Breast epithelium (tissue), 4 donors: ENCODE data around the gene CEP120. TPM values are rescaled to one million over a fixed set of nuclear protein-coding genes. Genes with fewer than 3 reads are reported as not detected.

Source experiments
- DNase-seq, 2 donors: peaks; one replicate each; pipeline ENCODE4 v3.0.0-alpha.2; 2019; ENCODE audit warnings: low spot score in 2 of 2
- H3K27ac ChIP-seq, 2 donors: fragments of 200-600 bp; sonication (generic) in 1 of 2; one replicate each; pipeline ENCODE4 v1.5.1; 2016 to 2019; ENCODE audit warnings: mild to moderate bottlenecking in 1 of 2
- H3K27me3 ChIP-seq, 2 donors: fragments of 200-600 bp; sonication (generic) in 1 of 2; one replicate each; pipeline versions ENCODE4 v1.5.1 to v1.6.0; 2017 to 2019; ENCODE audit warnings: control low read depth in 1 of 2, mild to moderate bottlenecking in 1 of 2
- H3K36me3 ChIP-seq: fragments of 200-600 bp; one replicate; pipeline ENCODE4 v1.5.1; 2019
- H3K4me1 ChIP-seq, 2 donors: fragments of 200-600 bp; sonication (generic); one replicate each; pipeline ENCODE4 v1.5.1; 2016 to 2019; ENCODE audit warnings: control low read depth in 1 of 2
- H3K4me3 ChIP-seq, 3 donors: fragments of 200-600 bp; sonication (generic); 1 replicate in 2 of 3; 2 replicates in 1 of 3; pipeline ENCODE4 v1.5.1; 2016 to 2019; ENCODE audit warnings: mild to moderate bottlenecking in 3 of 3, moderate library complexity in 2 of 3
- H3K9me3 ChIP-seq, 2 donors: fragments of 200-600 bp; sonication (generic) in 1 of 2; one replicate each; pipeline ENCODE4 v1.5.1; 2016 to 2019; ENCODE audit warnings: control low read depth in 1 of 2
- POLR2A ChIP-seq: fragments of 450-650 bp; IDR thresholded peaks from one replicate; pipeline ENCODE4 v1.6.1; 2016; ENCODE audit warnings: antibody characterized with exemption, mild to moderate bottlenecking, moderate library complexity
- POLR2AphosphoS5 ChIP-seq, 3 donors: sonication (generic); formaldehyde crosslinking; IDR thresholded peaks; one replicate each; pipeline ENCODE4 v1.6.1; 2017; ENCODE audit warnings: antibody characterized with exemption in 3 of 3
- intact Hi-C: fragments of 100-400 bp; cut with DNase I; formaldehyde crosslinking; loops from one replicate; pipeline ENCODE4 v1.15.1; 2023; ENCODE audit warnings: low total_unique reads
- total RNA-seq, 3 donors: library from RNA; depleted of rRNA; stranded (reverse); fragments of >200 nt; gene quantifications; one replicate each; pipeline ENCODE4 v1.1.0, GENCODE V29; 2016
- TF ChIP-seq, protein P1 (sequence below), 3 donors: fragments of 450-650 bp; IDR thresholded peaks; one replicate each; pipeline ENCODE4 v1.5.1; 2016 to 2017; ENCODE audit warnings: antibody characterized with exemption in 3 of 3, mild to moderate bottlenecking in 3 of 3, moderate library complexity in 3 of 3

Gene CEP120
- total RNA-seq, 3 donors from 2014 or later: 18.7 to 30.7 (median 23.3) TPM

DNA sequence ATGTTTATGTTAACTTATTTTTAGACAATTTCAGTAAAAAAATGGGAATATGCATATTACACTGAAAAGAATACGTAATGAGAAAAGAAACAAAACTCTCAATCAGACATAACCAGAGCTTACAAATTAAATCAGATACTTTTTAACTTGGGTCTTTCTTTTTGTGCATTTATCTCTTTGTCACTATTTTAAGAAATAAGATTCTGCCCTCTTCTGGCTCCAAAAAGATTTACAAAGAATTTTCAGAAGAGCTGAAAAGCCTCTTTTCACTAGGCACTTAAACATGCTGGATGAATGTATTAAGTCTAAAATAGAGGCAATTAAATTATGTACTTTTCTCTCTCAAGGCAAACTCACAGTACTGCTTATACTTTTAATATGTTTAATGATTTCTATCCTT lies 55.5 kb downstream of the CEP120 start:
- Histone ChIP-seq H3K4me3 (no peak overlapping the region), H3K4me1 (no peaks in the 10 kb centered on the region), H3K9me3 (no peaks in the 10 kb centered on the region), H3K27ac (no peak overlapping the region), H3K36me3 (no peaks in the 10 kb centered on the region), H3K27me3 (no peaks in the 10 kb centered on the region)
- TF ChIP-seq, protein P1, sequence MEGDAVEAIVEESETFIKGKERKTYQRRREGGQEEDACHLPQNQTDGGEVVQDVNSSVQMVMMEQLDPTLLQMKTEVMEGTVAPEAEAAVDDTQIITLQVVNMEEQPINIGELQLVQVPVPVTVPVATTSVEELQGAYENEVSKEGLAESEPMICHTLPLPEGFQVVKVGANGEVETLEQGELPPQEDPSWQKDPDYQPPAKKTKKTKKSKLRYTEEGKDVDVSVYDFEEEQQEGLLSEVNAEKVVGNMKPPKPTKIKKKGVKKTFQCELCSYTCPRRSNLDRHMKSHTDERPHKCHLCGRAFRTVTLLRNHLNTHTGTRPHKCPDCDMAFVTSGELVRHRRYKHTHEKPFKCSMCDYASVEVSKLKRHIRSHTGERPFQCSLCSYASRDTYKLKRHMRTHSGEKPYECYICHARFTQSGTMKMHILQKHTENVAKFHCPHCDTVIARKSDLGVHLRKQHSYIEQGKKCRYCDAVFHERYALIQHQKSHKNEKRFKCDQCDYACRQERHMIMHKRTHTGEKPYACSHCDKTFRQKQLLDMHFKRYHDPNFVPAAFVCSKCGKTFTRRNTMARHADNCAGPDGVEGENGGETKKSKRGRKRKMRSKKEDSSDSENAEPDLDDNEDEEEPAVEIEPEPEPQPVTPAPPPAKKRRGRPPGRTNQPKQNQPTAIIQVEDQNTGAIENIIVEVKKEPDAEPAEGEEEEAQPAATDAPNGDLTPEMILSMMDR (IDR thresholded peaks at IDR 0.05): no peak
- TF ChIP-seq POLR2AphosphoS5 (IDR thresholded peaks at IDR 0.05) (no peak), POLR2A (no peak)
- no peak for DNase-seq
- intact Hi-C loops: no loop called here

DNA sequence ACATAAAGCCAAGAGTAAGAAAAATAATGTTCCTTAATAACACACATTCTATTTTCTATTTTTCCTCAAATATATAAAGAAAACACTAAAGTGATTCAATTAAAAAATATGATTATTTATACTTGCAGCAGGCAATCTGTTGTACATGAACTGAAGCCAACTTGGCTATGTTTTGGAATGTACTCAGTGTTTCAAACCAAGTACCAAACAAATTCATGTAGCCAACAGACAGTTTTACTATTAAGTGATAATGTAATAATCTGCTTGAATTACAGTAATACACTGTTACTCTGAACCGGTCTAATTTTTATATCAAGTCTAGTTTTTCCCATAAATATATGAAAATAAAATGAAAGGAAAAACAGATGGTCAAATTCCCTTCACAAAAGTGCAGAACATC lies 58.0 kb downstream of the CEP120 start:
- Histone ChIP-seq H3K27me3 (no peaks in the 10 kb centered on the region), H3K27ac (no peak overlapping the region), H3K36me3 (peaks cover 8% of the 10 kb centered on the region), H3K9me3 (no peaks in the 10 kb centered on the region), H3K4me1 (no peaks in the 10 kb centered on the region), H3K4me3 (no peak overlapping the region)
- no peak for DNase-seq
- intact Hi-C loops: no loop called here
- TF ChIP-seq, protein P1 (IDR thresholded peaks at IDR 0.05): no peak
- no peak for TF ChIP-seq POLR2AphosphoS5 (IDR thresholded peaks at IDR 0.05)
- no peak for TF ChIP-seq POLR2A

DNA sequence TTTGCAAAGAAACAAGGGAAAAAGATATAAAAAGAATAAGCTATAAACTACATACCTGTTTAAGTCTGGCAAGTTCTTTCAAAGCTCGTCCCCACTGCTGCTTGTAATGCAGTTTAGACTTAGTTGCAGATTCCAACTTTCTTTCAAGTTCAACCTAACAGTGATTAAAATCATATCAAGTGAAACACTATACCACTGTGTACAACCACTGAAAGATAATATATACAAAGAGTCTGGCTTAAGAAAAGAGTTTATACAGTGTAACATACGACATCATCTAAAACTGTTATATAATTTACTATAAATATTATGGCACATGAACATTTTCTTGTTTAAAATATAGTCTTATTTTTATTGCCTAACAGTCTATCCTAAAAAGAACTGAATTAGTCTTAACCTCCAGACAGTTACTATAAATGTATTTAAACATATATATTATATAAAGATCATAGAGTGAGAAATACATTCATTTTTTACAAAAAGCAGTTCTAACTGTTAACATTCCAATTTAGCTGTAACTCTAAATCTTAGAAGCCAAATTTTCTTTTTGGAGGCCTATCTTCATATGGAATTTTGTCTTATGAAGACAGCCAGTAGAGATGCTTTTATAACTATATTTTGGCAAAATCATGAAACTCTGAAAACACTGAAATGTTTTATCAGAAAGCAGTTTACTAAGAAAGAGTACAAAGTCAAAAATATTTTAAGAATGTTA lies 58.6 kb downstream of the CEP120 start:
- no peaks in the 10 kb centered on the region for H3K9me3 ChIP-seq
- no peak overlapping the region for H3K4me3 ChIP-seq
- no peak for DNase-seq
- H3K27ac ChIP-seq: no peak overlapping the region
- peaks cover 8% of the 10 kb centered on the region for H3K36me3 ChIP-seq
- intact Hi-C loops: no loop called here
- H3K27me3 ChIP-seq: no peaks in the 10 kb centered on the region
- no peak for TF ChIP-seq POLR2A
- TF ChIP-seq, protein P1 (IDR thresholded peaks at IDR 0.05): no peak
- no peak for TF ChIP-seq POLR2AphosphoS5 (IDR thresholded peaks at IDR 0.05)
- H3K4me1 ChIP-seq: no peaks in the 10 kb centered on the region

DNA sequence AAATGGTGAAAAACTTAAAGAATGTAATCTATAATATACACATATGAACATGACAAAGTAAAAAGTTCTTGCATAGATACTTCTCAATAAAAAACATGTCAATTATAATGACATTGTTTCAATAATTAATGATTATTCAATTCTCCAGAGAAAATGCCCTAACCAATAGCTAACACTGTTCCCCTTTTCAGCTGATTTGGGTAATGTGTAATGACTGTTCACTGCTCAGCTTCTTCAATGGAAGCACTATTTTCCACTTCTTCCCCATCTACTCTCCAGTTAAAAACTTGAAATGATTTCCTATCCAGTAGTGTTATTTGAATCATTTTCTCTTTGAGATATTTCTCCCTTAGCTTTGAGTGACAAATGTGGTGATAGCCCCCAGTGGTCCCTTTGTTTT lies 62.3 kb downstream of the CEP120 start:
- no peaks in the 10 kb centered on the region for H3K9me3 ChIP-seq
- no peaks in the 10 kb centered on the region for H3K4me1 ChIP-seq
- no peaks in the 10 kb centered on the region for H3K27me3 ChIP-seq
- H3K4me3 ChIP-seq: no peak overlapping the region
- peaks cover 8% of the 10 kb centered on the region for H3K36me3 ChIP-seq
- TF ChIP-seq, protein P1 (IDR thresholded peaks at IDR 0.05): no peak
- TF ChIP-seq POLR2A (no peak), POLR2AphosphoS5 (IDR thresholded peaks at IDR 0.05) (no peak)
- no peak overlapping the region for H3K27ac ChIP-seq
- intact Hi-C loops: no loop called here
- no peak for DNase-seq

DNA sequence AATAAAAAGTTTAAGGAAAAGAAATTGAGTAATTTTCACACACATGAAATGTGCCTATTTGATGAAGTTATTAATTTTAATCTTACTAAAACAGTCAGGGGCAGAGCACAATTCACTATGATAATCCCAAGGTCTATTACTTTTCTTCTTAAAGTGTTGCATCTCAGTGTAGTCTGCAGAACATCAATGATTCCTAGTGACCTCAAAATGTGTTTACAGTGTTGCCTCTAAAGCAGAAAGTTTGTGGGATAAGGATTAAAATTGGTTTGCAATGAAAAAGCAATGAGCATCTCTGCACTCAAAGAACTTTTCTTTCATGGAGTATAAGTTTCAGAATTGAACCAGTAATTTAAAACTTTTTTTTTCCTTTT lies 63.0 kb downstream of the CEP120 start:
- no peak overlapping the region for H3K4me3 ChIP-seq
- no peaks in the 10 kb centered on the region for H3K4me1 ChIP-seq
- no peak for DNase-seq
- H3K36me3 ChIP-seq: peaks cover 8% of the 10 kb centered on the region
- H3K27ac ChIP-seq: no peak overlapping the region
- H3K27me3 ChIP-seq: no peaks in the 10 kb centered on the region
- intact Hi-C loops: no loop called here
- no peaks in the 10 kb centered on the region for H3K9me3 ChIP-seq
- TF ChIP-seq, protein P1 (IDR thresholded peaks at IDR 0.05): no peak
- TF ChIP-seq POLR2AphosphoS5 (IDR thresholded peaks at IDR 0.05) (no peak), POLR2A (no peak)
